ENCODE data around the gene GLOD5. TPM values are rescaled to one million over a fixed set of nuclear protein-coding genes. Genes with fewer than 3 reads are reported as not detected.

GLOD5 gene
- total RNA-seq, 1 experiment from 2014 or later = not detected

DNA sequence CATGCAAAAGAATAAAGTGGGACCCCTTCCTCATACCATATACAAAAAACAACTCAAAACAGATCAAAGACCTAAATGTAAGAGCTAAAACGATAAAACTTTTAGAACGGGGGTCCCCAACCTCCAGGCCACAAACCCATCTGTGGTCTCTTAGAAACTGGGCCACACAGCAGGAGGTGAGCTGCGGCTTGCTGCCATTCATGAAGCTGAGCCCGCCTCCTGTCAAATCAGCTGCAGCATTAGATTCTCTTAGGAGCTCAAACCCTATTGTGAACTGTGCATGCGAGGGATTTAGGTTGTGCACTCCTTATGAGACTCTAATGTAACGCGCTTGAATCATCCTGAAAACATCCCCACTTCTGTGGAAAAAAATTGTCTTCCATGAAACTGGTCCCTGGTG, 17.9 kb downstream of the GLOD5 start:
- H3K4me2 ChIP-seq (ENCODE audit: insufficient read depth, insufficient read length, low read length) = no peak overlapping the region
- no peaks in the 10 kb centered on the region for H3K23me2 ChIP-seq (ENCODE audit: insufficient read length, low read depth, low read length, poor library complexity, severe bottlenecking)
- H3K27ac ChIP-seq (ENCODE audit: insufficient read length, low read depth, low read length) = no peak overlapping the region
- WGBS (ENCODE audit: extremely low coverage, insufficient read length, low lambda C conversion rate) = no CpG with 5 or more reads among the region's 7 CpGs
- peaks cover 0 to 7% (median 3%) of the 10 kb centered on the region in 3 experiments; a peak in 3 of 7 replicates for H3K36me3 Mint-ChIP-seq (ENCODE audit: insufficient read depth in 1 of 3, low read depth in 3 of 3)
- no peak overlapping the region for H3T11ph ChIP-seq (ENCODE audit: low read length)
- no peak overlapping the region for H4K8ac ChIP-seq (replicated peaks; ENCODE audit: insufficient read length, low read depth, low read length)
- H4K91ac ChIP-seq (ENCODE audit: insufficient read length, low read depth, low read length) = no peak overlapping the region
- TF ChIP-seq, protein P1, sequence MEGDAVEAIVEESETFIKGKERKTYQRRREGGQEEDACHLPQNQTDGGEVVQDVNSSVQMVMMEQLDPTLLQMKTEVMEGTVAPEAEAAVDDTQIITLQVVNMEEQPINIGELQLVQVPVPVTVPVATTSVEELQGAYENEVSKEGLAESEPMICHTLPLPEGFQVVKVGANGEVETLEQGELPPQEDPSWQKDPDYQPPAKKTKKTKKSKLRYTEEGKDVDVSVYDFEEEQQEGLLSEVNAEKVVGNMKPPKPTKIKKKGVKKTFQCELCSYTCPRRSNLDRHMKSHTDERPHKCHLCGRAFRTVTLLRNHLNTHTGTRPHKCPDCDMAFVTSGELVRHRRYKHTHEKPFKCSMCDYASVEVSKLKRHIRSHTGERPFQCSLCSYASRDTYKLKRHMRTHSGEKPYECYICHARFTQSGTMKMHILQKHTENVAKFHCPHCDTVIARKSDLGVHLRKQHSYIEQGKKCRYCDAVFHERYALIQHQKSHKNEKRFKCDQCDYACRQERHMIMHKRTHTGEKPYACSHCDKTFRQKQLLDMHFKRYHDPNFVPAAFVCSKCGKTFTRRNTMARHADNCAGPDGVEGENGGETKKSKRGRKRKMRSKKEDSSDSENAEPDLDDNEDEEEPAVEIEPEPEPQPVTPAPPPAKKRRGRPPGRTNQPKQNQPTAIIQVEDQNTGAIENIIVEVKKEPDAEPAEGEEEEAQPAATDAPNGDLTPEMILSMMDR (conservative IDR thresholded peaks at IDR 0.05) = no peak
- no peak overlapping the region for H3K4me3 Mint-ChIP-seq
- H4K5ac ChIP-seq (ENCODE audit: insufficient read length, low read depth, low read length) = no peak overlapping the region
- no peak overlapping the region for H2AK5ac ChIP-seq (ENCODE audit: insufficient read length, low read length)
- H2BK20ac ChIP-seq (ENCODE audit: low read depth, low read length, poor library complexity, severe bottlenecking) = no peak overlapping the region
- H3K14ac ChIP-seq (ENCODE audit: insufficient read depth, low read length) = no peak overlapping the region
- no peak overlapping the region for H2BK120ac ChIP-seq (ENCODE audit: low read depth, low read length, poor library complexity, severe bottlenecking)
- H3K79me1 ChIP-seq (ENCODE audit: insufficient read depth, low read depth, low read length, poor library complexity, severe bottlenecking) = no peaks in the 10 kb centered on the region
- DNase-seq = no peak
- no peak overlapping the region for H2BK5ac ChIP-seq (ENCODE audit: insufficient read length, low read length)
- peaks cover 2 to 3% of the 10 kb centered on the region in 2 experiments; a peak in 1 of 4 replicates for H3K4me1 Mint-ChIP-seq
- peaks cover 18% of the 10 kb centered on the region for H3K9me3 ChIP-seq (ENCODE audit: control insufficient read depth, low read depth, low read length)
- no peak overlapping the region for H3K56ac ChIP-seq (ENCODE audit: insufficient read length, low read depth, low read length)
- H2BK15ac ChIP-seq (ENCODE audit: low read depth, low read length) = no peak overlapping the region
- no peak overlapping the region for H3K27ac Mint-ChIP-seq
- H3K18ac ChIP-seq (ENCODE audit: insufficient read length, low read depth, low read length) = no peak overlapping the region
- no peak overlapping the region for H3K9ac ChIP-seq (ENCODE audit: extremely low read depth, insufficient read length, low read length)
- no peak overlapping the region for H3K23ac ChIP-seq (ENCODE audit: insufficient read length, low read depth, low read length)
- peaks cover 2% of the 10 kb centered on the region; the same call in 1 of the 2 replicates for H3K27me3 Mint-ChIP-seq (ENCODE audit: low read depth)
- no peaks in the 10 kb centered on the region for H4K20me1 ChIP-seq (ENCODE audit: control insufficient read depth, insufficient read depth, insufficient read length)
- H3K27me3 ChIP-seq (ENCODE audit: insufficient read depth, low read length) = no peaks in the 10 kb centered on the region
- H2AFZ ChIP-seq (ENCODE audit: low read length) = no peak overlapping the region
- no peaks in the 10 kb centered on the region for H3K4me1 ChIP-seq (ENCODE audit: insufficient read depth, low read length)
- H3K79me2 ChIP-seq (ENCODE audit: insufficient read depth, low read length) = no peaks in the 10 kb centered on the region
- H3K4ac ChIP-seq (ENCODE audit: low read depth, low read length) = no peak overlapping the region
- H2BK12ac ChIP-seq (ENCODE audit: insufficient read length, low read depth, low read length) = no peak overlapping the region
- peaks cover 55 to 79% of the 10 kb centered on the region in 2 experiments for H3K9me3 Mint-ChIP-seq

Measured in H9 (cell line).